Parathyroid adenoma (tissue), 2 donors: ENCODE data around the gene ARMC8.

Source experiments
- H2AFZ ChIP-seq: fragments of 300-600 bp; sonication (generic); one replicate; pipeline ENCODE4 v1.7.0; 2017; ENCODE audit warnings: antibody characterized with exemption, mild to moderate bottlenecking
- H3K27ac ChIP-seq: fragments of 300-600 bp; sonication (generic); one replicate; pipeline ENCODE4 v1.7.0; 2017
- H3K27me3 ChIP-seq: fragments of 300-600 bp; sonication (generic); one replicate; pipeline ENCODE4 v1.7.0; 2017; ENCODE audit warnings: low read length; ENCODE audit not compliant: control insufficient read depth, insufficient read depth
- H3K36me3 ChIP-seq: fragments of 300-600 bp; sonication (generic); one replicate; pipeline ENCODE4 v1.7.0; 2017; ENCODE audit warnings: low read length; ENCODE audit not compliant: control insufficient read depth, insufficient read depth
- H3K4me1 ChIP-seq: fragments of 300-600 bp; sonication (generic); one replicate; pipeline ENCODE4 v1.7.0; 2017; ENCODE audit warnings: control low read depth
- H3K4me2 ChIP-seq: fragments of 300-600 bp; sonication (generic); one replicate; pipeline ENCODE4 v1.7.0; 2017; ENCODE audit warnings: low read length
- H3K4me3 ChIP-seq: fragments of 300-600 bp; sonication (generic); one replicate; pipeline ENCODE4 v1.7.0; 2017; ENCODE audit warnings: low read depth, low read length
- H3K79me2 ChIP-seq: fragments of 300-600 bp; sonication (generic); one replicate; pipeline ENCODE4 v1.7.0; 2017; ENCODE audit warnings: control low read depth
- H3K9ac ChIP-seq: fragments of 300-600 bp; sonication (generic); one replicate; pipeline ENCODE4 v1.7.0; 2017; ENCODE audit warnings: mild to moderate bottlenecking
- H3K9me3 ChIP-seq: fragments of 300-600 bp; sonication (generic); one replicate; pipeline ENCODE4 v1.7.0; 2017; ENCODE audit warnings: low read length; ENCODE audit not compliant: control insufficient read depth
- TF ChIP-seq, protein P1 (sequence below): fragments of 300-600 bp; sonication (generic); IDR thresholded peaks from one replicate; pipeline ENCODE4 v1.7.0; 2017; ENCODE audit warnings: antibody characterized with exemption, mild to moderate bottlenecking
- donor health status: primary hyperparathyroidism.

The ARMC8 gene

DNA sequence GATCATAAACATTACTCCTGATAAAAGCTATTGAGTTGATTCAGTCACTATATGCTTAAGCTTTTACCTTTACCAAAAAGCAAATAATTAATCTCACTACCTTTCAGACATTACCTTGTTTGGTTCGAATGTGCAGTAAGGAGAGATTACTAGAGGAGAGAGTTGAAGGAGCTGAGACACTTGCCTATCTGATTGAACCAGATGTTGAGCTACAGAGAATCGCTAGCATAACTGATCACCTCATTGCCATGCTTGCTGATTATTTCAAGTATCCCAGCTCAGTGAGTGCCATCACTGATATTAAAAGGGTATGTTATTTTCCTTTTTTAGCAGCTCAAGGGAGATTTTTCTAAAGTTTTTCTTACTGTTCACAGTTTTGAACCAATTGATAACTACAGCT, 54.6 kb downstream of the ARMC8 start:
- Histone ChIP-seq H3K79me2 (no peaks in the 10 kb centered on the region), H3K4me2 (no peak overlapping the region), H3K27me3 (no peaks in the 10 kb centered on the region), H3K9ac (no peak overlapping the region), H3K36me3 (no peaks in the 10 kb centered on the region), H3K9me3 (no peaks in the 10 kb centered on the region), H2AFZ (no peak overlapping the region), H3K27ac (no peak overlapping the region), H3K4me3 (no peak overlapping the region), H3K4me1 (no peaks in the 10 kb centered on the region)
- TF ChIP-seq, protein P1, sequence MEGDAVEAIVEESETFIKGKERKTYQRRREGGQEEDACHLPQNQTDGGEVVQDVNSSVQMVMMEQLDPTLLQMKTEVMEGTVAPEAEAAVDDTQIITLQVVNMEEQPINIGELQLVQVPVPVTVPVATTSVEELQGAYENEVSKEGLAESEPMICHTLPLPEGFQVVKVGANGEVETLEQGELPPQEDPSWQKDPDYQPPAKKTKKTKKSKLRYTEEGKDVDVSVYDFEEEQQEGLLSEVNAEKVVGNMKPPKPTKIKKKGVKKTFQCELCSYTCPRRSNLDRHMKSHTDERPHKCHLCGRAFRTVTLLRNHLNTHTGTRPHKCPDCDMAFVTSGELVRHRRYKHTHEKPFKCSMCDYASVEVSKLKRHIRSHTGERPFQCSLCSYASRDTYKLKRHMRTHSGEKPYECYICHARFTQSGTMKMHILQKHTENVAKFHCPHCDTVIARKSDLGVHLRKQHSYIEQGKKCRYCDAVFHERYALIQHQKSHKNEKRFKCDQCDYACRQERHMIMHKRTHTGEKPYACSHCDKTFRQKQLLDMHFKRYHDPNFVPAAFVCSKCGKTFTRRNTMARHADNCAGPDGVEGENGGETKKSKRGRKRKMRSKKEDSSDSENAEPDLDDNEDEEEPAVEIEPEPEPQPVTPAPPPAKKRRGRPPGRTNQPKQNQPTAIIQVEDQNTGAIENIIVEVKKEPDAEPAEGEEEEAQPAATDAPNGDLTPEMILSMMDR, result no peak

DNA sequence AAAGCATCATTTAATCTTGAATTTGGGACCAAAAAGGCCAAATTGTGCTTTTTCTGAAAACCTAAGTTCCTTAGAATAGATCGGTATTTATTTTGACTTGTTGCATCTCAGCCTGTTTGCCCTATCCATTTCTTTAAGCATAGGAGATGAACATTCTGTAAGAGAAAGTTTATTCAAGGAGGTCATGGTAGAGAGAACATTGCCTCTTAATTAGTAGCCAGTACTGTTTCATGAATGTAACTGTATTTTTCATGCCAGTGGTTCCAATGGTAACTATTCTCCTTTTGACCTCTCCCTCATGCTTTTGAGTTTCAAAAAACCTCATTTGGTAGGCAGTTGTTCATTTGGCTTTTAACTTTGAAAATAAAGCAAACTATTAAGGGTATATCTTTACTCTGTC, 55.4 kb downstream of the ARMC8 start:
- TF ChIP-seq, protein P1, result no peak
- Histone ChIP-seq H3K27ac (no peak overlapping the region), H3K36me3 (no peaks in the 10 kb centered on the region), H3K4me1 (no peaks in the 10 kb centered on the region), H3K27me3 (no peaks in the 10 kb centered on the region), H3K9me3 (no peaks in the 10 kb centered on the region), H3K9ac (no peak overlapping the region), H3K4me3 (no peak overlapping the region), H3K4me2 (no peak overlapping the region), H2AFZ (no peak overlapping the region), H3K79me2 (no peaks in the 10 kb centered on the region)

DNA sequence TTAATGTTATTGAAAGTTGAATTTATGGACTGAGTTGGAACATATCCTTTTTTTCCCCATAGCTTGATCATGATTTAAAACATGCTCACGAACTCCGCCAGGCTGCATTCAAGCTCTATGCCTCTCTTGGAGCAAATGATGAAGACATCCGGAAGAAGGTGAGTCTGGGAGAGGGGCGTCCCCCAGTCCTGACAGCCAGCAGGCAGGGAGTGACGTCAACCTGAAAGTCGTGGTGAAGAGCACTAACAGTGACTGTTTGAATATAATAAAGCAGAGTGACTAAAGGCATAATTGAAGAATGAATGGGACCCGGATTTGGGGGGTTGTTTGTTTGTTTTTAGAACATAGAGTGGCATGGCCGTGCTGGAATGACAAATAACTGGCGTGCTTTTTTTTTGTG, 57.9 kb downstream of the ARMC8 start:
- H3K36me3 ChIP-seq, result no peaks in the 10 kb centered on the region
- TF ChIP-seq, protein P1, result no peak

DNA sequence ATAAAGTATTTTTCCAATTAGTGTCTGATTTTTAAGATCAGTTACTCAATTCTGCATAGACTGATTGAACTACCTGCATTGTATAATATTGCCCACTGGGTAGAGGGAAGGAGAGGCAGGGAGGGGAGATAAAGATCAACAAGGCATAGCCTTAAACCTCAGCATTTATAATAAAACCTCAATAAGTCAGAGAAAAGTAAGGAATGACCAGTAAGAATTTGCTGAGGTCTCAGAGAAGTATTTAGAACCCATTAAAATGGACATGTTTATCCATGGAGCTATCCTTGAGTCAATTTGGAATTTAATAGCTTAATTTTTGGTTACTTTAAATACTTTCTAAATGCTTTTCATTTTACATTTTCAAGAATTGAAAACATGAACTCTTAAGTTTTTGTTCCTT, 62.5 kb downstream of the ARMC8 start:
- TF ChIP-seq, protein P1, result no peak
- Histone ChIP-seq H3K4me2 (no peak overlapping the region), H3K9ac (no peak overlapping the region), H3K4me3 (no peak overlapping the region), H3K27ac (no peak overlapping the region), H3K4me1 (no peaks in the 10 kb centered on the region), H3K36me3 (no peaks in the 10 kb centered on the region), H3K79me2 (no peaks in the 10 kb centered on the region), H3K27me3 (no peaks in the 10 kb centered on the region), H2AFZ (no peak overlapping the region), H3K9me3 (no peaks in the 10 kb centered on the region)

More for the DNA sequence above, 57.9 kb downstream of the ARMC8 start:
- Histone ChIP-seq H3K27ac (no peak overlapping the region), H3K27me3 (no peaks in the 10 kb centered on the region), H3K9me3 (no peaks in the 10 kb centered on the region), H3K9ac (no peak overlapping the region), H3K4me2 (no peak overlapping the region), H2AFZ (no peak overlapping the region), H3K79me2 (no peaks in the 10 kb centered on the region), H3K4me1 (no peaks in the 10 kb centered on the region), H3K4me3 (no peak overlapping the region)

DNA sequence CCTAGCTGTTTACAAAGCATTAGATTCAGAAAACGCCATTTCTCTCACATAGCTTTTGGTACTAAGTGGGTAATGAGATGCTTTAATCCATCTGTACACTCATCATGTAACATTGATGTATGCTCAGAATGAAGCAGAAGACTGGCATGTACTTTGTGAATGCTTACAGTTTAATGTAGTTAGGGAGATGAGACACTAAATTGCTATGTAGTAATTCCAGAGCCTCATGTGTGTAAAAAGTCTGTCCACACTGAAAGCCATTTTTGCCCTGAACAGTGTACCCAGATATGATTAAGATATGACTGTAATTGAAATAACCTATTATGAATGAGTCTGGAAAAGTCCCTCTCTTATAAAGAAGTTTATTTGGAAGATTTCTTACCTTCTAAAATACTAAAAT, 66.5 kb downstream of the ARMC8 start:
- Histone ChIP-seq H3K27me3 (no peaks in the 10 kb centered on the region), H2AFZ (no peak overlapping the region), H3K9ac (no peak overlapping the region)

More for the DNA sequence above, 66.5 kb downstream of the ARMC8 start:
- no peaks in the 10 kb centered on the region for H3K36me3 ChIP-seq
- no peak overlapping the region for H3K4me2 ChIP-seq
- H3K4me3 ChIP-seq, result no peak overlapping the region
- TF ChIP-seq, protein P1, result no peak
- H3K79me2 ChIP-seq, result no peaks in the 10 kb centered on the region
- H3K9me3 ChIP-seq, result no peaks in the 10 kb centered on the region
- H3K4me1 ChIP-seq, result no peaks in the 10 kb centered on the region
- no peak overlapping the region for H3K27ac ChIP-seq
